ENCODE measurements around the gene TIAL1.

The TIAL1 gene

DNA sequence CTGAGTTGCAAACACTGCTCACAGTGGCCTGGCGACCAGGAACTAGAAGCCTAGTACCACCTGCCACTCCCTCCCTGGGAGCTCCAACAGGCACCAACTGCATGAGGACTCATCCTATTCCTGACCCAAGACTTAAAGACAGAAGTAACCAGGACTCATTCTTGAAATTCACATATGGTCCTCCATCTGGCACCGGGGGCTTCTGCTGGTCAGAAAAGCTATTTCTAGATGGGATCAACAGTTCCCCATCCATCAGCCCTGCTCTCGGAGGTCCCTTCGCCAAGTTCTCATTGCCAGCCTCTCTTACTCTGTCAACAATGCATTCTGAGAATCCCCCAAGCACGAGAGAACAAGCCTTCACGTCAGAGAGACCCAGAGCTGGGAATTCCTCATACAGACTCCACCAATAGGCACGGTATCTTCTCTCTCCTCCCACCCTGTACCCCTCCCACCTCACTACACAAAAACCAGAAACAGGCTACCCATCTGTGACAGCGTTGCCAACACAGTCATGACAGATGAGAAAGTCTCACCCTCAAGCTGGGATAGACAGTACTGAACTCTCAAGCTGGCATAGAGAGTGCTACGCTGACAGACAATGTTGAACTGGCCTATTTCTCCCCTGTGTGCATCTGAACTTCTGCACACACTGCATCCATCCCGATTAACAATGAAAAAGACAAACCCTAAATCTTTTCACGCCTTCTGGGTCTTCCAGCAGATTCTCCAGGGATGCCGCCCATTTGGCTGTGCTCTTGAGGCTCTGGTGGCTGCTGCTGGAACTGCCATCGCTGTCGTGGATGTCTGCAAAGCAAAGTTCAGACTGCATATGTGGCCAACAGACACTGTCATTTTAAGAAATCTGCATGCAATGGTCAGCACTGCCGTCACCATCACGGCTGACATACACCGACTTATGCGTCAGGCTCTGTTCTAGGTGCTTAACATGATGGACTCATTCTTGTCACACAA is 69.9 kb downstream of the TIAL1 start:
- no peak for DNase-seq

DNA sequence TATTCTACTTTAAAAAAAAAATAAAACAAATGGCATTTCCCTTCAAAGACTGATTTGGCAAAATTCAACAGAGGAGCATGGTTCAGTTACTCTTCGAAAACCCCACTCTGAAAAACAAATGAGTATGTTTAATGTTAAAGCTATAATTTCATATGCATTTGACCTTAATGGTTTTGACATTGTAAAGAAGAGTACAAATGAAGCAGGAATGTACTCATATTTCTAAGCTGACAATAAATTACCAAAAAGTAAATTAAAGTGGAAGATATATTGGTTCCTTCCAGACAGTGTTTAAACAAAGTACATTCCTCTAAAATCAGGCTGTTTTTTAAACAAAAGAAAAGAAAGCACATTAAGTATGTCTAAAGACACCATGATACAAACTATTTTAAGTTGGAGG is 70.6 kb downstream of the TIAL1 start:
- DNase-seq: no peak

DNA sequence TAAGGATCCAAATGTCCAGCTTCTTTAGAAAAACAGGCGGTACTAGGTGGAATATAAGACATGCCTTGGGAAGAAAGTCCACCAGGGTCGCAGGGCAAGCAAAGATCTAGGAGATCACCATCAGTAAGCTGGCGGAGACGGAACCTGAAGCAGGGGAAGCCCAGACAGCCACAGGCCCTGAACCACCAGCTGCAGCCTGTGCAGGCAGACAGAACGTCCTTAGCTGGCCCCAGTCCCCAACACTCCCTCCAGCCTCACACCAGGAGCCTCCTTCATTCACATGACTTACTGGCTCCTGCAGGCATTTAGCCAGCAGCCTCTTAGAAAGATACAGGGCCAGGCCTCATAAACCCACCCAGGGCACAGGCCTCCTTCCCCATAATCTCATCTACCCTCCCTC is 71.6 kb downstream of the TIAL1 start:
- no peak for DNase-seq

DNA sequence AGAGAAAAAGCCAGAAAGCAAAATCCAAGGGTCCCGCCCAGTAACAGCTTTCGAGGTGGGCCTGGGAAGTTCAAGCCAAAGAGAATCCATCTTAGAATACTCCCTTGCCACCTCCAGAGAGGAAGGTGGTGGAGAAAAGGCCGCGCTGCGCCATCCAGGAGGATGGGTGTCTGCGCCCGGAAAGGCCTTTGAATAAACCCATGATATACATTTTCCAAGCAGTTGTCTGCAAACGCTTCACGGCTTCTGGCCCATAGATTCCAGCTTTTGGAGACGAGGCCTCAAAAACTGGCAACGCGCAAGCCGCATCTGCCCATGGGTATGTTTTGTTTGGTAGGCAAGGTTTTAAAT is 72.1 kb downstream of the TIAL1 start:
- DNase-seq: no peak

DNA sequence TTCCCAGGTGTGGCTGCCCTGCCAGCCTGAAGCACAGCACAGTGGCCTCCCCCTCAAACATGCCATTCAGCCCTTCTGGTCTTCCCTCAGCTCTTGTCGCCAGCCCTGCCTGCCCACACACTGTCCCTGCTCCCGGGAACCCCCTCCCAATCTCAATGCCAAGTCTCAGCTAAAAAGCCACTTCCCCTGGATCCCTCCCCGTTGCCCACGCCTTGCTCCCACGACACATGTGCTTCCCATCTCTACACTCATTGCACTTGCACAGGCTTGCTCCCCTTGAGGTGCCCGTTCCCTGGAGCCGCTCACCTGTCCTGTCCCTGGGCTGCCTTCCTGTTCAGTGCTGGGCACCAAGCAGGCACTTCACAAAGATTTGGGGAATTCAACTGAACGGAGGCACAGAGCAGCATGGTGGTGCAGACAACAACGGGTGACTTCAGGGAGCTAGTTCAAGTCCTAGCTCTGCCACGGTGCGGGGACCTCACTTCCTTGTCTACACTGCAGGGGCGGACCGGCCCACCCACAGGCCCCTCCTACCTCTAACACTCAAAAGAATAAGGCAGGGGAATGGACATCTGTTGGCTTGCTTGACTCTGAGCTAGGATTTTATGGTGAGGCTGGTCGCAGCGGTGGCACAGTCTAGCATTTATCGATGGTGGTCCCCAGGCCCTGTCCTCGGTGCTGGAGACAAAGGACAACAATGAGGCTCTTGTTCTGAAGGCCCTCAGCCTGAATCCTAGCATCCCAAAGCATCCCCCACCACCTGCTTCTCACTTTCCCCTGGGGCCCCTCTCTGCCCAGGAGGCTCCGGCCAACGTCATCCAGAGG is 72.7 kb downstream of the TIAL1 start:
- DNase-seq: no peak

Data from T1000 (cell line).